PC-9 (cell line): ENCODE measurements around the gene THAP10. TPM values are rescaled to one million over a fixed set of nuclear protein-coding genes. Genes with fewer than 3 reads are reported as not detected.

Source experiments
- BruUV-seq: library from RNA; stranded (reverse); fragments of 400-500 nt; replicated peaks from 2 replicates; lab custom pipeline; 2021; lab: Mats Ljungman, UMichigan
- CTCF ChIA-PET: fragments of 300-600 bp; sonication (Branson Sonifier 250); formaldehyde crosslinking; loops from one replicate; lab custom pipeline; 2022; ENCODE audit warnings: antibody characterized with exemption; lab: Charles Lee
- POLR2A ChIA-PET: fragments of 300-600 bp; sonication (Branson Sonifier 250); formaldehyde crosslinking; loops from one replicate; lab custom pipeline; 2022; ENCODE audit warnings: antibody characterized with exemption; ENCODE audit not compliant: unreplicated experiment; lab: Charles Lee
- DNase-seq, 2 experiments: peaks; one replicate each; pipeline versions ENCODE4 v3.0.0 to v3.0.0-alpha.2; 2015 to 2022; ENCODE audit warnings: mixed read lengths in 1 of 2
- H2AFZ ChIP-seq: fragments of 200-600 bp; sonication (generic); 2 replicates; pipeline ENCODE4 v1.8.1; 2017; ENCODE audit warnings: antibody characterized with exemption
- H3F3A ChIP-seq: fragments of 200-600 bp; sonication (generic); 2 replicates; pipeline ENCODE4 v1.8.1; 2017; ENCODE audit warnings: antibody characterized with exemption, mild to moderate bottlenecking, low read depth; ENCODE audit not compliant: insufficient read depth
- H3K27ac ChIP-seq: fragments of 200-600 bp; sonication (generic); 2 replicates; pipeline ENCODE4 v1.6.1; 2016; ENCODE audit warnings: mixed run types
- H3K27me3 ChIP-seq: fragments of 200-600 bp; sonication (generic); 2 replicates; pipeline ENCODE4 v1.6.1; 2016; ENCODE audit warnings: low read depth, mixed run types; ENCODE audit not compliant: insufficient read depth
- H3K36me3 ChIP-seq: fragments of 200-600 bp; sonication (generic); 2 replicates; pipeline ENCODE4 v1.6.1; 2016; ENCODE audit warnings: low read depth, mixed run types
- H3K4me1 ChIP-seq: fragments of 200-600 bp; sonication (generic); replicated peaks from 2 replicates; pipeline ENCODE4 v1.6.1; 2016; ENCODE audit warnings: mixed run types; ENCODE audit not compliant: insufficient read depth
- H3K4me2 ChIP-seq: fragments of 200-600 bp; sonication (generic); 2 replicates; pipeline ENCODE4 v1.6.1; 2017; ENCODE audit warnings: mixed run types
- H3K4me3 ChIP-seq: fragments of 200-600 bp; sonication (generic); 2 replicates; pipeline ENCODE4 v1.6.1; 2016; ENCODE audit warnings: mixed run types
- H3K79me2 ChIP-seq: fragments of 200-600 bp; sonication (generic); 2 replicates; pipeline ENCODE4 v1.6.1; 2017; ENCODE audit warnings: low read depth, mixed run types
- H3K9me2 ChIP-seq: fragments of 200-600 bp; sonication (generic); 2 replicates; pipeline ENCODE4 v1.8.1; 2017; ENCODE audit warnings: mild to moderate bottlenecking; ENCODE audit not compliant: insufficient read depth
- H3K9me3 ChIP-seq: fragments of 200-600 bp; sonication (generic); 2 replicates; pipeline ENCODE4 v1.8.1; 2016; ENCODE audit warnings: low read depth; ENCODE audit not compliant: insufficient read depth
- H4K20me1 ChIP-seq: fragments of 200-600 bp; sonication (generic); 2 replicates; pipeline ENCODE4 v1.8.1; 2017; ENCODE audit not compliant: insufficient read depth
- CTCF ChIP-seq: fragments of 200-600 bp; sonication (generic); conservative IDR thresholded peaks from 2 replicates; pipeline ENCODE4 v1.6.1; 2017; ENCODE audit warnings: mixed run types, antibody characterized with exemption, mild to moderate bottlenecking, moderate library complexity
- EZH2 ChIP-seq: fragments of 200-600 bp; sonication (generic); IDR thresholded peaks from 2 replicates; pipeline ENCODE4 v1.8.0; 2017; ENCODE audit warnings: antibody characterized with exemption, low read depth
- intact Hi-C: fragments of 100-400 bp; cut with micrococcal nuclease; formaldehyde crosslinking; loops from one replicate; pipeline ENCODE4 v1.10.0; 2022; ENCODE audit not compliant: unreplicated experiment
- total RNA-seq: library from RNA; stranded (reverse); gene quantifications from 2 replicates; pipeline ENCODE4 v1.2.3, GENCODE V29; 2021

The THAP10 gene
- total RNA-seq, 1 experiment from 2014 or later = 5.5 TPM

GRCh38 chr15:70910958-70911357 lies 18.7 kb upstream of the THAP10 start:
- no TSS peak for BruUV-seq
- no peak for DNase-seq
- TF ChIP-seq CTCF (no peak), EZH2 (no peak)
- H3K4me1 ChIP-seq = no peaks in the 10 kb centered on the region
- no peaks in the 10 kb centered on the region for H3K27me3 ChIP-seq
- no peak overlapping the region for H2AFZ ChIP-seq
- H3K27ac ChIP-seq = no peak overlapping the region
- no peaks in the 10 kb centered on the region for H4K20me1 ChIP-seq
- H3K4me3 ChIP-seq = no peak overlapping the region
- no peaks in the 10 kb centered on the region for H3K9me2 ChIP-seq
- peaks cover 16% of the 10 kb centered on the region for H3K9me3 ChIP-seq
- H3F3A ChIP-seq = no peaks in the 10 kb centered on the region
- CTCF ChIA-PET = no interaction called here
- intact Hi-C loops = no loop called here
- H3K79me2 ChIP-seq = no peaks in the 10 kb centered on the region
- H3K4me2 ChIP-seq = no peak overlapping the region
- POLR2A ChIA-PET = no interaction called here
- H3K36me3 ChIP-seq = no peaks in the 10 kb centered on the region

GRCh38 chr15:70907784-70908471 lies 15.7 kb upstream of the THAP10 start:
- H4K20me1 ChIP-seq = no peaks in the 10 kb centered on the region
- no peaks in the 10 kb centered on the region for H3K9me2 ChIP-seq
- H3K79me2 ChIP-seq = no peaks in the 10 kb centered on the region
- intact Hi-C loops = no loop called here
- no peak overlapping the region for H3K4me3 ChIP-seq
- peaks cover 16% of the 10 kb centered on the region for H3K9me3 ChIP-seq
- no peak overlapping the region for H3K4me2 ChIP-seq
- H2AFZ ChIP-seq = no peak overlapping the region
- H3K4me1 ChIP-seq = no peaks in the 10 kb centered on the region
- DNase-seq = no peak
- CTCF ChIA-PET = no interaction called here
- no peak overlapping the region for H3K27ac ChIP-seq
- no TSS peak for BruUV-seq
- H3F3A ChIP-seq = no peaks in the 10 kb centered on the region
- H3K36me3 ChIP-seq = no peaks in the 10 kb centered on the region
- POLR2A ChIA-PET = no interaction called here
- TF ChIP-seq CTCF = peak; percentile 40; the same call in 1 of the 2 replicates
- TF ChIP-seq EZH2 = no peak
- no peaks in the 10 kb centered on the region for H3K27me3 ChIP-seq

GRCh38 chr15:70906842-70907241 lies 14.6 kb upstream of the THAP10 start:
- no peak overlapping the region for H3K27ac ChIP-seq
- intact Hi-C loops = no loop called here
- no peaks in the 10 kb centered on the region for H4K20me1 ChIP-seq
- no peak for TF ChIP-seq EZH2
- TF ChIP-seq CTCF = no peak
- no peaks in the 10 kb centered on the region for H3K79me2 ChIP-seq
- no peak overlapping the region for H2AFZ ChIP-seq
- no peaks in the 10 kb centered on the region for H3K36me3 ChIP-seq
- POLR2A ChIA-PET = no interaction called here
- H3K9me2 ChIP-seq = no peaks in the 10 kb centered on the region
- H3K9me3 ChIP-seq = peaks cover 16% of the 10 kb centered on the region
- no peaks in the 10 kb centered on the region; the same call in 1 of the 2 replicates for H3F3A ChIP-seq
- no TSS peak for BruUV-seq
- CTCF ChIA-PET = no interaction called here
- no peak overlapping the region for H3K4me3 ChIP-seq
- H3K4me2 ChIP-seq = no peak overlapping the region
- no peak for DNase-seq
- H3K27me3 ChIP-seq = no peaks in the 10 kb centered on the region
- H3K4me1 ChIP-seq = peaks cover 9% of the 10 kb centered on the region
